PFSK-1 (cell line): Measurements from ENCODE around the gene NKAIN4.

Source experiments
- FOXP2 ChIP-seq: optimal IDR thresholded peaks from 2 replicates; pipeline ENCODE3; 2011; ENCODE audit warnings: borderline replicate concordance, control low read depth, inconsistent platforms; ENCODE audit not compliant: insufficient read depth; ENCODE audit errors: extremely low read length, extremely low read depth
- POLR2AphosphoS5 ChIP-seq: IDR thresholded peaks from 2 replicates; pipeline ENCODE4 v1.6.1; 2012; ENCODE audit warnings: low read depth, mild to moderate bottlenecking, control low read depth, low read length, moderate library complexity
- SIN3A ChIP-seq: IDR thresholded peaks from 2 replicates; pipeline ENCODE4 v1.6.1; 2012; ENCODE audit warnings: mild to moderate bottlenecking, low read length, moderate library complexity, borderline replicate concordance; ENCODE audit not compliant: insufficient read depth
- TAF1 ChIP-seq: IDR thresholded peaks from 2 replicates; pipeline ENCODE4 v1.6.1; 2012; ENCODE audit warnings: low read length, control low read depth, borderline replicate concordance; ENCODE audit not compliant: insufficient read depth
- TF ChIP-seq, protein P1 (sequence below), 2 experiments: IDR thresholded peaks; 2 replicates each; pipeline versions ENCODE4 v1.6.1 to v1.8.0; 2011 to 2012; ENCODE audit warnings: low read depth in 2 of 2, low read length in 2 of 2, control low read depth in 1 of 2, inconsistent platforms in 1 of 2, mild to moderate bottlenecking in 1 of 2, moderate library complexity in 1 of 2; ENCODE audit not compliant: insufficient read depth in 1 of 2

The NKAIN4 gene

DNA sequence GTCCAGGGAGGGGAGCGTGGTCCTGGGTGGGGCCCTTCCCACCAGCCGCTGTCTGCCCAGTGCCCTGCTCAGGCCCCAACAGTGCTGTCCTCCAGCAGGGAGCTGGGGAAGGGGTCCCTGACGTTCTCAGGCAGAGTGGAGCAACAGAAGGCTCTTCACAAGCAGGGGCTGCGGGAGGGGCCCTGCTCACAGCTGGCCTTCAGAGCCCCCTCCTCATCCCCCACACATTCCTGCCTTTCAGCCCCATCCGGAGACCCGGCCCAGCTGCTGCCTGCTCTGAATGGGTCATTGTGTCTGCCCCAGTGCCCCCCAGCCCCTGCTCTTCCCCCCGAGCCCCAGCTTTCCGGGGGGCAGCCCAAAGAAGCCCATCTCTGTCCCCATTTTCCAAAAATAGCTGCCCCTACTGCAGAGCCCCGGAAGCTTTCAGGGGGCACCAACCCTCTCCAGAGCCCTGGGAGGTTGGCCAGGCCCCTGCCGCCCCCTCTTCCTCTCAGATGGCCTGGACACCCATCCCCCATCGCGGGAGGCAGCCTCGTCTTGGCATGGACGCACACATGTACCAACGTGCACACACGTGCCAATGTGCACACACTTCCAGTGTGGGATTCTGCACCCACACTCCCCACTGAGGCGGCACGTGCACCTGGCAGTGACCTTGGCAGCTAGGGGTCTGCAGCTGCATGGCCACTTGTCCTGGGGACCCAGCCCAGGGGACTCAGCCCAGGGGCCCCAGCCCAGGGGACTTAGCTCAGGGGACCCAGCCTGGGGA is 42.5 kb upstream of the NKAIN4 start:
- no peak for TF ChIP-seq SIN3A
- no peak for TF ChIP-seq POLR2AphosphoS5
- no peak for TF ChIP-seq TAF1
- TF ChIP-seq, protein P1, sequence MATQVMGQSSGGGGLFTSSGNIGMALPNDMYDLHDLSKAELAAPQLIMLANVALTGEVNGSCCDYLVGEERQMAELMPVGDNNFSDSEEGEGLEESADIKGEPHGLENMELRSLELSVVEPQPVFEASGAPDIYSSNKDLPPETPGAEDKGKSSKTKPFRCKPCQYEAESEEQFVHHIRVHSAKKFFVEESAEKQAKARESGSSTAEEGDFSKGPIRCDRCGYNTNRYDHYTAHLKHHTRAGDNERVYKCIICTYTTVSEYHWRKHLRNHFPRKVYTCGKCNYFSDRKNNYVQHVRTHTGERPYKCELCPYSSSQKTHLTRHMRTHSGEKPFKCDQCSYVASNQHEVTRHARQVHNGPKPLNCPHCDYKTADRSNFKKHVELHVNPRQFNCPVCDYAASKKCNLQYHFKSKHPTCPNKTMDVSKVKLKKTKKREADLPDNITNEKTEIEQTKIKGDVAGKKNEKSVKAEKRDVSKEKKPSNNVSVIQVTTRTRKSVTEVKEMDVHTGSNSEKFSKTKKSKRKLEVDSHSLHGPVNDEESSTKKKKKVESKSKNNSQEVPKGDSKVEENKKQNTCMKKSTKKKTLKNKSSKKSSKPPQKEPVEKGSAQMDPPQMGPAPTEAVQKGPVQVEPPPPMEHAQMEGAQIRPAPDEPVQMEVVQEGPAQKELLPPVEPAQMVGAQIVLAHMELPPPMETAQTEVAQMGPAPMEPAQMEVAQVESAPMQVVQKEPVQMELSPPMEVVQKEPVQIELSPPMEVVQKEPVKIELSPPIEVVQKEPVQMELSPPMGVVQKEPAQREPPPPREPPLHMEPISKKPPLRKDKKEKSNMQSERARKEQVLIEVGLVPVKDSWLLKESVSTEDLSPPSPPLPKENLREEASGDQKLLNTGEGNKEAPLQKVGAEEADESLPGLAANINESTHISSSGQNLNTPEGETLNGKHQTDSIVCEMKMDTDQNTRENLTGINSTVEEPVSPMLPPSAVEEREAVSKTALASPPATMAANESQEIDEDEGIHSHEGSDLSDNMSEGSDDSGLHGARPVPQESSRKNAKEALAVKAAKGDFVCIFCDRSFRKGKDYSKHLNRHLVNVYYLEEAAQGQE (IDR thresholded peaks at IDR 0.05; ENCODE audit: insufficient read depth in 1 of 2, low read depth in 2 of 2, low read length in 2 of 2), result no peak
- TF ChIP-seq FOXP2, result no peak

DNA sequence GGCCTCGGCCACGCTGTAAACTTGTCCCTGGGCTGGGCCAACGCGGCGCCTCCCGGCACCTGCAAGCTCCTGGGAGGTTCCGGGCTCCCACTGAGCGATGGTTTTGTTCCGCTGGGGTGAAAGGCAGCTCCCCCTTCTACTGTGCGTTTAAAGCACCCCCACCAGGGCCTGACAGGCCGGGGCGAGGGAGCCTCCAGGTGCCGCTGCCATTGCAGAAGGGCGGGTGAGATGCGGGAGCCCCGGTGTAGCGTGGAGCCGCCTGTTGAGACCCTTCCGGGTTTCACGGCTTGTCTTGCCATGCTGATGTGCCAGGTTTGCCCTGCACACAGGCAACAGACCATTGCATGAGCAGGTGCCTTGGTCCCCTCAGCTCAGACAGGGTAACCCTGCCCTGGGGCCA is 41.6 kb upstream of the NKAIN4 start:
- TF ChIP-seq FOXP2, result no peak
- TF ChIP-seq, protein P1 (IDR thresholded peaks at IDR 0.05; ENCODE audit: insufficient read depth in 1 of 2, low read depth in 2 of 2, low read length in 2 of 2), result no peak
- TF ChIP-seq POLR2AphosphoS5, result no peak
- TF ChIP-seq SIN3A, result no peak
- TF ChIP-seq TAF1, result no peak

DNA sequence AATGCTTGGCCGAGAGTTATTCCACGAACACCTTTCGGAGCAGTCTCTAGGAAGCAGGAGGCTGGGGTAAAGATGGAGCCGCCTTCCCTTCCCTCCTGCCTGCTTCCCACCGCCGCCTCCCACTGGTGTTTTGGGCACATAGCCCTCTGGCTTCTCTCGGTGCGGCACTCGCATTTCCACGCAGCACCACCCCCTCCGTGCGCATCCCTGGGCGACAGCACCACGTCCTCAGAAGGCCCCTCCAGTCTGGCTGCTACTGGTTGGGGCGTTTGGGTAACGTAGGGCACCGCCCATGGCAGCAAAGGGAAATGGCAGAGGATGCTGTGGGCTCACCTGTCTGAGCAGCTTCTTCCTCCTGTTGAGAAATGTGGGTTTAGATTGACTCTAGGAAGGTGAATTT is 41.2 kb upstream of the NKAIN4 start:
- TF ChIP-seq, protein P1 (IDR thresholded peaks at IDR 0.05; ENCODE audit: insufficient read depth in 1 of 2, low read depth in 2 of 2, low read length in 2 of 2), result no peak
- TF ChIP-seq POLR2AphosphoS5 (no peak), TAF1 (no peak), SIN3A (no peak), FOXP2 (no peak)

DNA sequence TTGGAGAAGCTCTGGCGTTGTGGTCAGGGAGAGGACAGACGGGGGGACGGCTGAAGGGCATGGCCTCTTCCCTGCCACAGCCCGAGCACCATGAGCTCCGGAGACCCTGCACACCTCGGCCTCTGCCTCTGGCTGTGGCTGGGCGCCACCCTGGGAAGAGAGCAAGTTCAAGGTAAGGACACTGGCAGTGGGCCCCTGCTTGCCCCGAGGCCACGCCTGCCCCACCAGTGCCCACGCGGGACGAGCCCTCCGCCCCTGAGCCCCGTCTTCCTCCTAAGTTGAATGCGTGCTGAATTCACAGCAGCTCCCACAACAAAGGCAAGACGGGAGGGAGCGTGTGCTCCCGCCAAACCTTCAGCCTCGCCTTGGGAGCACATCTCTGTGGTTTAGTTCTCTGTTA is 40.8 kb upstream of the NKAIN4 start:
- TF ChIP-seq TAF1 (no peak), POLR2AphosphoS5 (no peak), FOXP2 (no peak), SIN3A (no peak)
- TF ChIP-seq, protein P1 (IDR thresholded peaks at IDR 0.05; ENCODE audit: insufficient read depth in 1 of 2, low read depth in 2 of 2, low read length in 2 of 2), result no peak
